ENCODE measurements around the gene STAM. TPM values are rescaled to one million over a fixed set of nuclear protein-coding genes. Genes with fewer than 3 reads are reported as not detected.

Gene STAM
- total RNA-seq, 4 donors from 2014 or later, result 13.2 to 21.4 (median 17.9) TPM

GRCh38 chr10:17640331-17640816 lies 3.6 kb upstream of the STAM start:
- TF ChIP-seq, protein P1, sequence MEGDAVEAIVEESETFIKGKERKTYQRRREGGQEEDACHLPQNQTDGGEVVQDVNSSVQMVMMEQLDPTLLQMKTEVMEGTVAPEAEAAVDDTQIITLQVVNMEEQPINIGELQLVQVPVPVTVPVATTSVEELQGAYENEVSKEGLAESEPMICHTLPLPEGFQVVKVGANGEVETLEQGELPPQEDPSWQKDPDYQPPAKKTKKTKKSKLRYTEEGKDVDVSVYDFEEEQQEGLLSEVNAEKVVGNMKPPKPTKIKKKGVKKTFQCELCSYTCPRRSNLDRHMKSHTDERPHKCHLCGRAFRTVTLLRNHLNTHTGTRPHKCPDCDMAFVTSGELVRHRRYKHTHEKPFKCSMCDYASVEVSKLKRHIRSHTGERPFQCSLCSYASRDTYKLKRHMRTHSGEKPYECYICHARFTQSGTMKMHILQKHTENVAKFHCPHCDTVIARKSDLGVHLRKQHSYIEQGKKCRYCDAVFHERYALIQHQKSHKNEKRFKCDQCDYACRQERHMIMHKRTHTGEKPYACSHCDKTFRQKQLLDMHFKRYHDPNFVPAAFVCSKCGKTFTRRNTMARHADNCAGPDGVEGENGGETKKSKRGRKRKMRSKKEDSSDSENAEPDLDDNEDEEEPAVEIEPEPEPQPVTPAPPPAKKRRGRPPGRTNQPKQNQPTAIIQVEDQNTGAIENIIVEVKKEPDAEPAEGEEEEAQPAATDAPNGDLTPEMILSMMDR (IDR thresholded peaks at IDR 0.05), result no peak
- TF ChIP-seq POLR2A (IDR thresholded peaks at IDR 0.05), result no peak
- WGBS, 2 donors, result 97 to 99% methylated on average over 4 of the region's 4 CpGs
- H3K4me3 ChIP-seq (ENCODE audit: low read depth, poor library complexity, severe bottlenecking), result no peak overlapping the region
- DNase-seq (ENCODE audit: low spot score in 2 of 2), result no peak
- intact Hi-C loops (cut with DNase I; ENCODE audit: low total_unique reads), result no loop called here

DNA sequence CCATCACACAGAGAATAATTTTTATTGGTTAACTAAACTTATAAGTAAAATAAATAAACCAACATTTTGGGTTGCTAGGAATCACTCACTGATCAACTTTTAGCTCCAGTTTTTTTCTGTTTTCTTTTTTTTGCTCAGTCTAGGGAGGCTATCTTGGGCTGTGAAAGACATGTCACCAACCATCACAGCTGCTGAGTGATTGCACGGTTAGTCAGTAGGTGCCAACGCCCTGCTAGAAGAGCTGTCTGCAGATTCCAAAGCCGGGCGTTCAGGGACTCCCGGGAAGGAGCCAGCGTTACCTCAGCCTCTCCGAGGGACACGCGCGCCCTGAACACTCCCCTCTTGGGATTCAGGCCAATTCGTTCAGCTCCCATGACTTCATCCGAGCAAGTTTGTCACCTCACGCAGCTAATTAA lies 604 bp upstream of the STAM start:
- peak; percentile 71 to 93 for DNase-seq (ENCODE audit: low spot score in 2 of 2)

GRCh38 chr10:17644485-17644943 lies 563 bp downstream of the STAM start:
- DNase-seq (ENCODE audit: low spot score in 2 of 2), result no peak
- intact Hi-C loops (cut with DNase I; ENCODE audit: low total_unique reads), result no loop called here
- WGBS, 2 donors, result 0 to 1% methylated on average over 9 of the region's 9 CpGs
- peak overlapping the region; percentile 87 for H3K4me3 ChIP-seq (ENCODE audit: low read depth, poor library complexity, severe bottlenecking)
- no peak for TF ChIP-seq POLR2A (IDR thresholded peaks at IDR 0.05)
- TF ChIP-seq, protein P1 (IDR thresholded peaks at IDR 0.05), result no peak

More for the DNA sequence above, 604 bp upstream of the STAM start:
- WGBS, 2 donors, result 0% methylated on average over 13 of the region's 13 CpGs
- H3K4me3 ChIP-seq (ENCODE audit: low read depth, poor library complexity, severe bottlenecking), result peak overlapping the region; percentile 87
- TF ChIP-seq, protein P1 (IDR thresholded peaks at IDR 0.05), result no peak
- no peak for TF ChIP-seq POLR2A (IDR thresholded peaks at IDR 0.05)
- intact Hi-C loops (cut with DNase I; ENCODE audit: low total_unique reads), result no loop called here

- no peak for TF ChIP-seq POLR2A (IDR thresholded peaks at IDR 0.05)
- TF ChIP-seq, protein P1 (IDR thresholded peaks at IDR 0.05), result no peak
- DNase-seq (ENCODE audit: low spot score in 2 of 2), result no peak
- 46% methylated on average over 6 of the region's 6 CpGs for WGBS, 2 donors
- intact Hi-C loops (cut with DNase I; ENCODE audit: low total_unique reads), result no loop called here
- H3K4me3 ChIP-seq (ENCODE audit: low read depth, poor library complexity, severe bottlenecking), result no peak overlapping the region
These were observed 1.8 kb downstream of the STAM start for GRCh38 chr10:17645621-17646345.

- intact Hi-C loops (cut with DNase I; ENCODE audit: low total_unique reads), result no loop called here
- TF ChIP-seq POLR2A (IDR thresholded peaks at IDR 0.05), result no peak
- TF ChIP-seq, protein P1 (IDR thresholded peaks at IDR 0.05), result no peak
- no peak overlapping the region for H3K4me3 ChIP-seq (ENCODE audit: low read depth, poor library complexity, severe bottlenecking)
- 52 to 60% methylated on average over 3 of the region's 3 CpGs for WGBS, 2 donors
- DNase-seq (ENCODE audit: low spot score in 2 of 2), result no peak
These were observed 3.4 kb downstream of the STAM start for GRCh38 chr10:17647326-17647725.
